H1 (cell line): ENCODE data around the gene GCHFR. TPM values are rescaled to one million over a fixed set of nuclear protein-coding genes. Genes with fewer than 3 reads are reported as not detected.

Experiments
- ASH2L ChIP-seq: fragments of 200-600, 300-600 bp; sonication (generic); IDR thresholded peaks from one replicate; pipeline ENCODE4 v1.7.1; 2017; ENCODE audit warnings: low read length
- BRCA1 ChIP-seq: IDR thresholded peaks from 2 replicates; pipeline ENCODE4 v1.6.1; 2012; ENCODE audit warnings: low read depth, low read length, improper control_type of control experiment
- NANOG ChIP-seq: IDR thresholded peaks from 2 replicates; pipeline ENCODE4 v1.6.1; 2011; ENCODE audit warnings: low read length, low read depth, mild to moderate bottlenecking, inconsistent platforms; ENCODE audit not compliant: insufficient read depth, poor library complexity, severe bottlenecking
- polyA plus RNA-seq, 7 experiments: library from polyadenylated mRNA; depleted of rRNA in 3 of 7; stranded (reverse) in 5 of 7; unstranded in 2 of 7; fragments of >200 nt in 5 of 7; fragments of 200-250 nt in 2 of 7; gene quantifications; 1 replicate in 5 of 7; 2 replicates in 1 of 7; 4 replicates in 1 of 7; pipeline versions ENCODE4 v1.2.1 to v1.2.3, GENCODE V29; 2011 to 2013; ENCODE audit warnings: missing spikeins in 2 of 7, mixed read lengths in 2 of 7
- total RNA-seq: library from RNA; stranded (reverse); fragmentation: NEBNext Ultra II Directional; extraction: Animal tissue kit (Norgen Biotek cat#: 25700); gene quantifications from 2 replicates; pipeline ENCODE4 v1.2.1, GENCODE V29; 2021

The GCHFR gene
- total and polyA plus RNA-seq, 2 of the 8 experiments (the other 6 are each of a cell fraction or from before 2014, with no cell fraction given) = 25.9 to 81.5 TPM

GRCh38 chr15:40770147-40770721 is 6.4 kb downstream of the GCHFR start (continued):
- no peak for TF ChIP-seq ASH2L
- no peak for TF ChIP-seq NANOG
- no peak for TF ChIP-seq BRCA1
